GM21390 (cell line): Measurements from ENCODE around the gene TEX261.

ENCODE experiments used
- ATAC-seq: cut with Tn5 transposase; IDR thresholded peaks from one replicate; pipeline ENCODE4 v1.9.1; 2021; ENCODE audit not compliant: unreplicated experiment

Gene TEX261

DNA sequence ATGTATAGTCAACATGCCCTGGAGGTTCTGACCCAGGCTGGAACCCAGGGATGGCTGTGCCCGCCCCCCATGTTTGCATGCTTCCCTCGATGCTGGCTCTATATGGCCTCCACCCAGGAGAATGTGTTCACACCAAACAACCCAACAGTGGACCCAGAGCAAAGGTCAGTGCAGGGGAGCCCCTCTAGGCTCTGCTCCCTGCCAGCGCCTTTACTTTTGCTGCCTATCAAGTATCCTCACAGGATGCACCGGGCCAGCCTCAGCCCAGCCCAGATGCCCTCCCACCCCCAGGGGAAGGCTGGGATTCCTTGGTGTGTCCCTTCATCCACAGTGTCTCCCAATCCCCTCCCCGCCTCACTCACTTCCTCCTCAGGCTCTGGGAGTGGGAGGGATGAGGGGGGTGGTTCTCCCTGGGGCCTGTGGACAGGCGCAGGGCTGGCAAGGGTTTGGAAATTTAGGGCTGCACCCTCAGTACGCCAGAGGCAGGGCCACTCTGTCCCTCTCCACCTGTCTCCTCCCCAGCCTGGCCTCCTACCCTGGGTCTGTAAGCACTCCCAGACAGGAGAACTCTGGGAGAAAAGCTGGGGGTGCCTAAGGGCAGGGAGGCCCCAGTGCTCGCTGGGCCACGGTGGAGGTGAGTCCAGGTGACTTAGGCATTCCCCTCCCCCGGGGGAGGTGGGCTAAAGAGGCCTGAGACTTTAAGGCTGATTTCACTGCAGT, 56.6 kb downstream of the TEX261 start:
- ATAC-seq: no peak

DNA sequence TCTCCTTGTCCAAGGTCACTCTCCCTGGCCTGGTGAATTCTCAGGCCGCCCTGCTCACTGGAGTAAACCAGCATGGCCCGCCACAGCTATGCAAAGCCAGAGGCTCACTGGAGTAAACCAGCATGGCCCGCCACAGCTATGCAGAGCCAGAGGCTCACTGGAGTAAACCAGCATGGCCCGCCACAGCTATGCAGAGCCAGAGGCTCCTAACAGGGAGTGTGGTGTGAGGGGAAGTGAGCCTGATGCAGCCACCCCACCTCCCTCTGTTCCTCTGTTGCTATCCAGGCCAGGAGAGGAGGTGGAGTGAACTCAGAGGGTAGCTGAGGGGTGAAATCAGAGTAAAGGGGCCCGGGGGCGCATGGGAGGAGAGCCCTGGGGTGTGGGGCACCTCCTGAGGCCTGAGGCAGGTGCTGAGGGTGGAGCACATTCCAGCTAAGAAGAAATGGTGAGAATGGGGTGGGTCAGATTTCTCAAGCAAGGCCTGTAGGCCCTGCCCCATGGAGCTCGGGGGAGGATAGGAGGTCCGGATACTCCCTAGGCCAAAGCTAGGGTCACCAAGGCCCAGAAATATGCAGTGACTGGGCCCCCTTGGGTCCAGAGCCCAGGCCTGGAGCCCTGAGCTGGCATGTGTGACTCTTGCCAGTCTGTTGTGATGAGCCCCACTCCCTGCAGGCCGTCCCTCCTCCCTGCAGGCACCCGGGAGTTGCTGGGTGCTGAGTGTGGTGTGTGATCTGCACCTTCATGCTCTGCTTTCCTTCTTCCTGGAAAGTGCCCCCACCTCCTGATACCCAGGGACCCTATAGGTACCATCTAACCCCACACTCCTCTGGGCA, 57.5 kb downstream of the TEX261 start:
- ATAC-seq: no peak

DNA sequence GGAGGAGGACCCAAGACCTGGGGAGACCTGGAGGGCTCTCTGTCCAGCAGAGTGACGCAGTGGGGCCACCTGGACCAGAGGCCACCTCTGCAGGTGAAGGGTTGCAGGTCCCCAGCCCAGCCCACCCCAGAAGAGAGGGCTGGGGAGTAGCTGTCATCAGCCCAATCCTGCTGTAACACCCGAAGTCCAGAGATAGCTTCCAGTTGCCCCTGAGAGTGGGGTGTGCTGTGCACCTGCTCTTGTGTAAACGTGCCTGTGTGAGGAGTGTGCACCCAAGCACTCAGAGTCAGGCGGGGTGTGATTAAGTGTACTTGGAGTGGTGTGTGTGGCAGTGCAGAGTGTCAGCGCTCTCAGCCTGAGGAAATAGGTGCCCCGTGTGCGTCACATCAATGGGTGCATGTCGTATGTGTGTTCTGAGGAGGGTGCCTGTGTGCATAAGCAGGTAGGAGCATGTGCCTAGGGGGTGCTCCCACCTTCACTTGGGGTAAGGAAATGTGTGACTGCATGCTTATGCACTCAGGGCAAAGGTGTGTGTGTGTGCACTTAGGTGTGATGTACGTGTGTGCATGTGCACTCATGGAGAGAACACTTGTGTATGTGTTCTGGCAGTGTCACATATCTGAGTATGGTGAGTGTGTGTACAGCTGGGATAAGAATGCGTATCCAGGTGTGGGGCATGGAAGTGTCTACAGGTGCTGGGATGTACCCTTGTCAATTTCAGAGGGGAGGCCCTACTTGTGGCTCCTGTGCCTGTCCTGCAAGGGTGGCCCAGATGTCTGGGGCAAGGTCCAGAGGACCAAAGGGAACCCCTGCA, 58.3 kb downstream of the TEX261 start:
- ATAC-seq: no peak
